Kidney (tissue), 14 donors: Measurements from ENCODE around the gene SYNDIG1. TPM values are rescaled to one million over a fixed set of nuclear protein-coding genes. Genes with fewer than 3 reads are reported as not detected.

Source experiments
- DNase-seq, 5 donors: peaks; one replicate each; pipeline ENCODE4 v3.0.0-alpha.2; 2013 to 2020
- FAIRE-seq: peaks from 2 replicates; lab custom pipeline; 2012; peaks lifted over from hg19 to GRCh38; lab: Jason Lieb, UNC
- H3K27ac ChIP-seq, 2 donors: one replicate each; pipeline ENCODE4 v1.7.0; 2013; ENCODE audit warnings: low read depth in 2 of 2, low read length in 2 of 2, inconsistent platforms in 1 of 2
- H3K27me3 ChIP-seq: one replicate; pipeline ENCODE4 v1.7.1; 2013; ENCODE audit warnings: low read length, inconsistent platforms; ENCODE audit not compliant: control insufficient read depth, insufficient read depth
- H3K36me3 ChIP-seq, 3 donors: one replicate each; pipeline versions ENCODE4 v1.7.0 to v1.7.1; 2013; ENCODE audit warnings: low read length in 3 of 3, control low read depth in 1 of 3, inconsistent platforms in 1 of 3; ENCODE audit not compliant: insufficient read depth in 3 of 3, control insufficient read depth in 2 of 3
- H3K4me1 ChIP-seq, 3 donors: one replicate each; pipeline versions ENCODE4 v1.7.0 to v1.7.1; 2013; ENCODE audit warnings: low read length in 3 of 3, inconsistent platforms in 1 of 3, low read depth in 1 of 3; ENCODE audit not compliant: control insufficient read depth in 2 of 3, insufficient read depth in 2 of 3
- H3K4me3 ChIP-seq, 3 donors: one replicate each; pipeline versions ENCODE4 v1.7.0 to v1.8.1; 2013; ENCODE audit warnings: low read length in 3 of 3, control low read depth in 1 of 3, inconsistent platforms in 1 of 3
- H3K9ac ChIP-seq, 3 donors: one replicate each; pipeline versions ENCODE4 v1.7.0 to v1.7.1; 2013; ENCODE audit warnings: low read length in 3 of 3, control low read depth in 1 of 3, inconsistent platforms in 1 of 3
- H3K9me3 ChIP-seq, 3 donors: one replicate each; pipeline versions ENCODE4 v1.7.0 to v1.7.1; 2013; ENCODE audit warnings: low read length in 3 of 3, control low read depth in 1 of 3, inconsistent platforms in 1 of 3; ENCODE audit not compliant: control insufficient read depth in 2 of 3, insufficient read depth in 1 of 3
- CTCF ChIP-seq: IDR thresholded peaks from 3 replicates; pipeline ENCODE4 v1.5.1; 2012; ENCODE audit warnings: mild to moderate bottlenecking, moderate library complexity, borderline replicate concordance; ENCODE audit not compliant: insufficient read depth; ENCODE audit errors: extremely low read depth
- intact Hi-C: fragments of 100-400 bp; cut with DNase I; formaldehyde crosslinking; loops from one replicate; pipeline ENCODE4 v1.11.1; 2022
- polyA plus RNA-seq: library from polyadenylated mRNA; stranded (reverse); fragments of 350-450 nt; fragmentation: Illumina TruSeq; extraction: RNeasy Lipid Tissue Mini Kit (QIAGEN cat#74804); gene quantifications from one replicate; pipeline ENCODE4 v1.2.3, GENCODE V29; 2014; ENCODE audit warnings: low read depth, low replicate concordance; ENCODE audit not compliant: insufficient read depth
- total RNA-seq: library from RNA; stranded (reverse); fragmentation: NEBNext Ultra II Directional; extraction: Animal tissue kit (Norgen Biotek cat#: 25700); gene quantifications from one replicate; pipeline ENCODE4 v1.2.1, GENCODE V29; 2021
- donor health status: control.
- donor health status: control.
- donor health status: control.
- donor health status: control.
- donor health status: control.
- donor health status: DM: yes; HTN: yes; CAD: no.
- donor health status: Normal renal cell carcinoma (clear cell type).

Gene SYNDIG1
- total and polyA plus RNA-seq, 2 donors from 2014 or later: 5.4 to 8.2 TPM

GRCh38 chr20:24608926-24609667, 139.7 kb downstream of the SYNDIG1 start:
- TF ChIP-seq CTCF: no peak
- no peak for FAIRE-seq
- intact Hi-C loops: no loop called here

GRCh38 chr20:24609757-24610156, 140.3 kb downstream of the SYNDIG1 start:
- Histone ChIP-seq H3K4me1 (no peaks in the 10 kb centered on the region), H3K36me3 (no peaks in the 10 kb centered on the region), H3K27ac (no peak overlapping the region), H3K9ac (no peak overlapping the region), H3K4me3 (no peak overlapping the region), H3K27me3 (no peaks in the 10 kb centered on the region), H3K9me3 (no peaks in the 10 kb centered on the region)
- no peak for TF ChIP-seq CTCF
- intact Hi-C loops: no loop called here
- DNase-seq: no peak
- no peak for FAIRE-seq

More at GRCh38 chr20:24608926-24609667, 139.7 kb downstream of the SYNDIG1 start:
- H3K4me1 ChIP-seq: no peaks in the 10 kb centered on the region
- H3K36me3 ChIP-seq: no peaks in the 10 kb centered on the region
- no peak overlapping the region for H3K4me3 ChIP-seq
- no peak overlapping the region for H3K27ac ChIP-seq
- DNase-seq: no peak
- no peaks in the 10 kb centered on the region for H3K9me3 ChIP-seq
- H3K27me3 ChIP-seq: no peaks in the 10 kb centered on the region
- no peak overlapping the region for H3K9ac ChIP-seq

GRCh38 chr20:24610341-24611115, 141.1 kb downstream of the SYNDIG1 start:
- Histone ChIP-seq H3K4me1 (no peaks in the 10 kb centered on the region), H3K27ac (no peak overlapping the region), H3K9me3 (no peaks in the 10 kb centered on the region), H3K27me3 (no peaks in the 10 kb centered on the region), H3K9ac (no peak overlapping the region), H3K4me3 (no peak overlapping the region), H3K36me3 (no peaks in the 10 kb centered on the region)
- intact Hi-C loops: no loop called here
- DNase-seq: no peak
- no peak for TF ChIP-seq CTCF
- FAIRE-seq: no peak
